LoVo (cell line): ENCODE results near the gene PAQR9.

ENCODE experiments used
- DNase-seq: peaks from one replicate; pipeline ENCODE4 v3.0.0-alpha.2; 2016; ENCODE audit warnings: low spot score

Gene PAQR9

DNA sequence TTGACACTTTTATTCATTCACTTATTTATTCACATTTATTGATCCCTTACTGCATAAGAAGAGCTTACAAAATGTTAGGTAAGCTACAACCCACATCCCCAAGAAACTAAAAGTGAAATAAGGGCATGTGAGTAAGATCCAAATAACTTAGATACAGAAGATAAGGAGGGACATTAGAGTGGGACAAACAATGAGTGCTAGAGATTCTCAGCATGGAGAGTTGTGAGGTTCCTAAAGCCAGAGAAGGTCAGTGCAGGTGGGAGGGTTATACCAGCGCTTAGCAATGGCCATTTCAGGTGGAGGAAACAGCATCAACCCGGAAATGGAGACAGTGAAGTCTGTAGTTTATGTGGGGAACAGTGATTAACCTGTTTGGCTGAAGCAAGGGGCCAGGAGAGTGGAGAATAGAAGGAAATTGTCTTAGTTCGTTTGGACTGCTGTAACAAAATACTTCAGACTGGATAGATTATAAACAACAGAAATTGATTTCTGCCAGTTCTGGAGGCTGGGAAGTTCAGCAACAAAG, 49.1 kb downstream of the PAQR9 start:
- DNase-seq: no peak

DNA sequence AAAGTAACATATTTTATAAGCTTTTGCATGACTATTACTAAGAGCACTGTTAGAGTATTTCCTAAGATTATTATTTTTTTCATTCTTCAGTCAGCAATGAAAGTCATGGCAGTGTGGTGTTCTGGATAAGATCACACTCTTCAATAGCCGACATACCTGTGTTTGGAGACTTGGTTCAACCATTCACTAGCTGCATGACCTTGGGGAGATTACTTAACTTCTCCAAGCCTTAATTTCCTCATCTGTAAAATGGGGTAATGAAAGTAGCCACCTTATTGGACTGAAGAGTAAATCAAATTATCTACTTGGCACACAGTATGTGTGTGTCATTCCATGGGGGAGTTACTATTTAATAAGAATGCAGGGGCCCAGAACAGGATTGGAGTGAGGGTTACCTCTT, 50.0 kb downstream of the PAQR9 start:
- DNase-seq: no peak

DNA sequence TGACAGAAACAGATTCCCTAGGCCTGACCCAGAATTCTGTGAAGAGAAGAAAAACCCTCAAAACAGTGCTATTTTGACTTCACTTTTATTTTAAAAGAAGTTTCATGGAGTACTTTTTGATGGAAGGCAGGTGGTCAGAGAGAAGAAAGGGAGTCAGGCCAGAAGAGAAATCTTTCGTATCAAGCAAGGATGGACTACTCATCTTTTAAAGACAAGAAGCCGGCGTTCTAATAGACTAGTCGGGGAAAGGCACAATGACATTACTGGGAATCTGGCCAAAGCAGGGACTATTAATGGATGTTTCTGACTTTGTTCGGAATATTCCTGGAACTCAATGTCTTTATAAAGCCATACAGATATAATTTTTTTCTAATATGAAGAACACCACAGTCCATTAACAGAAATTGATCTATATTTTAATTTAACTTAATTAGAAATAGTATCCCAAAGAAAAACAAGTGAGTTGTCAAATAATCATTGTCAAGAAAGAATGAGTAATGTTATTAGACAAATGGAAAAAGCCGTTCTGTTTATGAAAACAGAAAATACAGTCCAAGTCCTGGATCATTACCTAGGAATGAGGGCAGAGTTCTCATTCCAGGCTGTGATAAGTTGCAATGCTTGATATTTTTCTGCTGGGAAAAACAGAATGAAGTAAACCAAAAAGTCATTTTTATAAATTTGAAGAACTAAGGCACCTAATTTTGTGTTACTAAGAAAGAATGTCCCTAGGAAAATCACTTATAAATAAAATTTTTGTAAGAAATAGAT, 50.9 kb downstream of the PAQR9 start:
- DNase-seq: no peak
